HG02870 (cell line): ENCODE results near the gene TSSK2.
A peak's percentile ranks its signal among the peaks of the same experiment; 100 is the strongest.

Source experiments
- ATAC-seq: cut with Tn5 transposase; IDR thresholded peaks from one replicate; pipeline ENCODE4 v1.9.1; 2021; ENCODE audit warnings: mild to moderate bottlenecking, moderate library complexity; ENCODE audit not compliant: unreplicated experiment

The TSSK2 gene

DNA sequence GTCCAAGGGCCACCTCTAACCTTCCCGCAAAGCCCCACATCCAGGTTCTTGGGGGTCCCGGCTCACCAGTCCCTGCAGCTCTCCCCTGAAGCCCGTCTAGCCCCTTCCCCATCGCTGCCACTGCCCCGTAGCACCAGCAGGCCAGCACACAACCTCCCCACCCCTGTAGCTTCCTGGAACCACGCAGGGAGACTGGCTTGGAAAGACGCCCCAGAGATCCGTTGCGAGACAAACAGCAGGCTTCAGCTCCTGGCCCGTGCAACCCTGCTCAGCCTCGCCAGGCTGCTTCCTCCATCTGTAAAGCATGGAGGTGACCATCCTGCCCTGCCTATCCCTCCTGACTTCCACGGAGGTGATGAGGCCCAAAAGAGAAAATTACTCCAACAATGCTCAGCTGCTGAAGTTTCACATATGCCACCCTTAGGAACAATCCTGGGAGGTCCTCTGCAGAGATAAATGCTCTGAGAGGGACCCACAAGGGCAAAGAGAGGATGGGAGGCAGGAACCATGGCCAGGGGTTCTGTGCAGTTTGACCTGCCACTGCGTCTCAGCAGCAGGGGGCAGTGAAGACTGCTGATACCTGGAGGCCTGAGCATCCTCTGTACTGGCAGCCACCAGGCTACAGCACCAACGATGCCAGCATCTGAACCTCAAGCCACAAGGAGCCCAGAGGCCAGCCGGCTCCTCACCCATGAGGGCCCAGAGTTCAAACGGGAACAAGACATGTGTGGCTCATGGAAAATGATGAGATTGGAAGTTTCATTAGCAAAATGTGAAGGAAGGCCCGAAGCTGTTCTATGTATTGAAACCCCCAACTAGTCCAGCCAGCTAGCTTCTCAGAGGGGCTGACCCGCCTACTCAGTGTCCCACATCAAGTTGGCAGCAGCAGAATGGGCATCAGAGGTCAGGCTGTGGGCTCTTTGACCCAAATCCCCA, 25.0 kb upstream of the TSSK2 start:
- ATAC-seq: no peak

DNA sequence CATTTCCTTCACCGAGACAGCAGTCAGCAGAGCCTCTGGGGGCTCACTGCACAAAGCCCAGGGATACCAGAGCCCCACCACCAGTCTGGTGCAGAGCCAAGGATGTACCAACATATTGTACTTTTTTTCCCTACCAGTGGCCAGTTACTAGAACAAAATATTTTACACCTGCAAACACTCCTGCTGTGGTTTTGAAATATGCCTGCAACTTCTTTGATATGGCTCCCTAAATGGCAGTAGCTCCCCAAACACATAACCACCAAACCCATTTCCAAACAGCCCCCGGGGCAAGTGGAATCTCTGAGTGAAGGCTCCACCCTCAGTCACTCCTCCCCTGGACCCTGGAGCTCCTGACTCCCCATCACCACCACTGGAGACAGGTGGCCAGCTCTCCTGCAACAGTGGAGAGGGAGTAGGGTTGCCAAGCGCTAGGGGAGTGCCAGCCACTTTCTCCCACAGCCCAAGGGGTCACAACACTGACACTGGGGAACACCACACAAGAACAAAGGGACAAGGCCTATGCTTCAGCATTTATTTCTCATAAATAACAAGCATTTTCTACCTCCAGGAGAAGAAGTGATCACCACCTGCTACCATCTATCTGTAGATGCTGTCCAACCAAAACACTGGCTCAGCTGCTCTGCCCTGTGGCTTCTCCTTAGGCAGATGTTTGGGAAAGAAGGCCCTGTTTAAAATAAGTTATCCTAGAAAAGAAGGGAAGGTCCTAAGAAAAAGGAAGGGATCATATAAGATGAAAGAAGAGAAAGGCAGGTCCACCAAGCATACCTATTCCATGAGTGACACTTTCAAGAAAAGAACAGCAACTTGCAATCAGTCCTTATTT, 24.0 kb upstream of the TSSK2 start:
- no peak for ATAC-seq

- no peak for ATAC-seq
These were observed 23.4 kb upstream of the TSSK2 start for GRCh38 chr22:19107730-19108074.

GRCh38 chr22:19108807-19109197, 22.3 kb upstream of the TSSK2 start:
- ATAC-seq: no peak

DNA sequence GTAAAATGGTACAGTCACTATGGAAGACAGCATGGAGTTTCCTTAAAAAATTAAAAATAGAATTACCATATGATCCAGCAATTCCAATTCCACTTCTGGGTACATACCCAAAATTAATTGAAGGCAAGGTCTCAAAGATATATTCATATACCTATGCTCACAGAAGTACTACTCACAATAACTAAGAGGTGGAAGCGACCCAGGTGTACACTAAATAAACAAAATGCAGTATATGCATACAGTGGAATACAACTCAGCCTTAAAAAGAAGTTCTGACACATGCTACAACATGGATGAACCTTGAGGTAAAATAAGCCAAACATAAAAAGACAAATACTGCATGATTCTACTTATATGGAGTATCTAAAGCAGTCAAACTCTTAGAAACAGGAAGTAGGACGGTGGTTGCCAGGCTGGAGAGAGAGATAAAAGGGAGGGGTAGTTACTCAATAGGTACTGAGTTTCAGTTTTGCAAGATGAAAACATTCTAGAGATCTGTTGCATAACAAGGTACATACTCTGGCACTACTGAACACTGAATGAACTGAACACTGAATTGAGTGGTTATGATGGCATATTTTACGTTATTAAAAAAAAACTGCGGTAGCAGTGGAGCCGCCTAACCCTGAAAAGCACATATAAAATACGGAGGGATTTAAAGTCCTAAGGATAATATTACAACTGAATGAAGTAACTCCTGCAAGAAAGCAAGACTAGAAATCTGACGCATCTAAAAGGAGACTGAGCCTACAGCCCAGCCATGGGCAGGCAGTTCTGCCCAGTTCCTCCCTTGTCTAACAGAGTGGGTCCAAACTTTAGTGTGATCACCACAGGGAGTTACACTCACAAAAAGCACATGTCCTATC, 21.7 kb upstream of the TSSK2 start:
- ATAC-seq: peak; percentile 76

DNA sequence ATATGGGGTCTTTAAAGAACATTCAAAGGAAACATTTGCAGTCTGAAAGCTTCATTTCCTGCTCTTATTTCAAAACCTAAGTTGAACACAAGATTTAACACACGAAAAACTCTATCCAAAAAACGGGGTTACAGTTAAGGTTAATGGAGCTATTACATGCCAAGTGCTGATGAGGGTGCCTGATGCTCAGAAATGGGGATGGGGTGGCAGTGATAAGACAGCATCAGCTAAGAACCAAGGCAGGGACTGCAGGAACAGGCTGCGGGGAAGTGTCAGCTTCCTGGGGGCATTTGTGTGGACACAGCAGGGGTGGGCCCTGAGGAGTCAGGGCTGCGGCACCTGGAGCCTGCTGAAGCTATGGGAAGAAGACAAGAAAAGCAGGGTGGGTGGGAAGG, 21.0 kb upstream of the TSSK2 start:
- no peak for ATAC-seq

DNA sequence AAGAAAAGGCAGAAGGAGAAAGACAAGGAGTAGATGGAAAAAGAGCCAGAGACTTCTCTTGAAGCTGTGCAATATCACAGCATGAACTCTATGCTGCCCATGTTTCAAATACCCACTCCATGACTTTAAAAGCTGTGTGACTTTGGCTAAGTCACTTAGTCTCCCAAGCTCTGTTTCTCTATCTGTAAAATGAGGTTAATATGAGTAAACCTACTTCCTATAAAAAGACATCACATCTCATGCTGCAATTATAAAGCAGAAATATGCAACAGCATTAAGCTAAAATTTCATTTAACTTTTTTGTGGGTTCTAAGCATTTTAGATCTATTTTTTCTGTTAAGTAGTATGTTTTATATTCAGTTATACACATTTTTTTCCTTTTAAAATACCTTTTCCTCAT, 20.5 kb upstream of the TSSK2 start:
- ATAC-seq: no peak

DNA sequence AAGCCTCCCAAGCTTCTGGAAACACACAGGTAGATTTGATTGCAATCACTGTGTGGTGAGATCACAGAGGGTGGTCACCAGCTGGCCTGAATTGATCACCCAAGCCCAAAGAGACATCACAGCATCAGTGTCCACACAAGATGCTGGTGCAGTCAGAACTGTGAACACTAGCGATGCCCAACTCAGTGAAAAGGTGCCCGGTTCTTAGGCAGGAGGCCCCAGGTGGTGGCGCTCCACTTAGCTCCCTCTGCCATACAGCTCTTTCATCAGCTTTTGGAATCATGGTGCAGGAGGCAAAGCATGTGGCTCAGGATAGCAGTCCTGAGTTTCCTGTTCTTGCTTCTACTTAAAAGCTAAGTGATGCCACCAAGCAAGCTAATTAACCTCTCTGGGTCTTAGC, 20.0 kb upstream of the TSSK2 start:
- ATAC-seq: no peak

DNA sequence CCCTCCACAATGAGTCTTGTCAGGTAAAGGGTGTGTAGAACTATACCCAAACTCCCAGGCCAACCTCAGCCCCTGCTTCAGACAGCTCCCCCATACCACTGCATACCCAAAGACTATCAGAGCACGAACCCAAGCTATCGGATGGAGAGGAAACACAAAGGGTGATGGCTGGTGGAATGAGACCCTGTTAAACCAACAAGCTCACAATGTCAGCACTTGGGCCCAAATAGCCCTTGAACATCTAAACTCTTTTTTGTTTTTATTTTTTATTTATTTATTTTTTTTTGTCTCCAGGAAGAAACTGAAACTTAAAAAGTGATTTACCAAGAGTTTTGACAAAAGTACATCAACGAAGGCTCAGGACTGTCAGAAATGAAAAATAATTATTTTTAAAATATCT, 19.5 kb upstream of the TSSK2 start:
- no peak for ATAC-seq

DNA sequence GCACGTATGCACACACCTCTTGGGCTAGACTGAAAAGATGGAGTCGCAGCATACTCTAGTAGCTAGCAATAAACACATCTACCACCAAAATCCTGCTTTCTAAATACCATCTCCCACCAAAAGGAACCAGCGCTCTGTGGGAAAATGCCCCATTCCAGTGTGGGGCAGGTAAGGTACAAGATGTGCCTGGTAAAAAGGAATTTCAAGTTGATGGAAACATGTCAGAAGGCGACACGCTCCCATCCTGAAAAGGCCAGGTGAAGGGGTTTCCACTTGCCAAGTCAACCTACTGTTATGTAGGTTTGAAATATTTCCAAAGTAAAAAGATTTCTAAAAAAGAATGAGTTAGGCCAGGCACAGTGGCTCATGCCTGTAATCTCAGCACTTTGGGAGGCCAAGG, 17.7 kb upstream of the TSSK2 start:
- ATAC-seq: no peak

DNA sequence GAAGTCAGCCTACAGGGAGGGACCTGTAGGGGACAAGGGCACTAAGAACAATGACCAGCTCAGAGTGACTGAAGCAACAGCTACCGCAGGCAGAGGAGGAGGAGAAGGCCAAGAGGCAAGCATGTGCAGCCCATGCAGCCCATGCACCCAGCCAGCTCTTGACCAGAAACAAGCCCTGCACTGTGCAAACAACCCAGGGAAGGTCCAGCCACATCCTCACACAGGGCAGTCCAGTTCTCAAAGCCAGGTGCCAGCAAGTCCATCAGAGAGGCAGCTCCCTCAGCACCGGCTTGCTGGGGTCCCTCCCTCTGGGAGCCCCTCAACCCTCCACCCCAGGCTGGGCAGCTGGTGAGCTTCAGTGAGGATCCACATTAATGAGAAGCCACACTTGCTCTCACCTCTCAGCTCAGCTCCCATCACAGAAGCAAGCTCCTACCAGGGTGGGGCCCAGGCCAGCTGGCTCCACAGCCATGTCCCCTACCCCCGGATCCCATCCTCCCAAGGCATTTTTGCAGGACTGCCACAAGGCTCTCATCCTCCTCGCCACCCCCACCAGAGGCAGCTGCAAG, 16.0 kb upstream of the TSSK2 start:
- no peak for ATAC-seq

DNA sequence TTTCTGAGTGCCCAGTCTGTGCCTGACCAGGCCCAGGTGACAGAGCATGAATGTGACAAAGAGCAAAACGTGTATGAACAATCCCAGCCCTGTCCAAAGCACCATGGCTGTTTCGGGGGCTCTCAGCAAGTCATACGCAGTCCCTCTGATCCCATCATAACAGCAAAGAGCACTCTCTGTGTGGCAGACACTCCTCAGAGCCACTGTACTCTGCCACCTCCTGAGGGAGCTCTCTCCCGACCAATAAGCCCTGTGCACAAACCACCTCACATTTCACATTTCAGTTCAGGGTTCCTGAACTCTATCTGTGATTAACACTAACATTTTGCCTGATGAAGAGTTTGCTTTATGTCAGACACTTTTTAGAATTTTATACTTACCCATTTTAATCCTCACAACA, 15.5 kb upstream of the TSSK2 start:
- ATAC-seq: no peak

DNA sequence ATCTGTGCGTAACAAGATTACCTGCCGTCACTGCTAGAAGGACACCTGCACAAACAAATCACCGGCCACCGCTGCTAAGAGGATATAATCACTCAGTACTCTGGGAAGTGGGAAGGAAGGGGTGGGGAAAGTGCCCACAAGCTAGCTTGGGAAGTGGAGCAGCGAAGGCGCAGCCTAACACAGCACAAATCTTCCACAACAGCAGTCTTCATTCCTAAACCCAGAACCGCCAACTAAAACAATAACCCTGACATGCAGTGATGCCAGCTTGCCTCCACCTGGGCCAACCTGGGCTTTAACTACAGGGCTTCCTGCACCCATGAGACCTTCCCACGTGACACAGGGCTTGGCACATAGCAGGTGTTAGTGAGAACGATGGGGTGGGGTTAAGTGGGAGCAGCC, 14.0 kb upstream of the TSSK2 start:
- ATAC-seq: no peak

DNA sequence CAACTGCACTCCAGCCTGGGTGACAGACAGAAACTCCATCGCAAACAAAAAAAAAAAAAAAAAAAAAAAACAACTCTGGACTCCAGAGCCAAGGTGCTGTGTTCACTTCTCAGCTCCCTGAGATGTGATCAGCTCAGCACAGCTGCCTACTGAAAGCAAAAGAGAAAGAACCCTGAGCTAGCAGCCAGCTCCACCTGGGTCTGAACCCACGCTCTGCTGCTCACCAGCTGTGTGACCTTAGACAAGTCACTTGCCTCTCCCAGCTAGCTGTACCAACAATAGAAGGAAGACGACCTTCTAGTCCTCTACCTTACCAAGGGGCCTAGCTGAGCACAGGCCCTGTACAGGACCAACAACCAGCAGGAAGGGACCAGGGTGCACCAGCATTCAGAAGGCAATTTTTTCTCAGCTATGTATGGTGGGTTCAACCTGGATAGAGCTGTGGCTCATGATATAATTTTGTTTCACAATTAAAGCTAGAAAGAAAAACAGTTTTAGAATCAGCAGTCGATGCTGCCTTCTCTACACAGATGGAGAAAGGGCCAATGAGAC, 12.7 kb upstream of the TSSK2 start:
- ATAC-seq: no peak

DNA sequence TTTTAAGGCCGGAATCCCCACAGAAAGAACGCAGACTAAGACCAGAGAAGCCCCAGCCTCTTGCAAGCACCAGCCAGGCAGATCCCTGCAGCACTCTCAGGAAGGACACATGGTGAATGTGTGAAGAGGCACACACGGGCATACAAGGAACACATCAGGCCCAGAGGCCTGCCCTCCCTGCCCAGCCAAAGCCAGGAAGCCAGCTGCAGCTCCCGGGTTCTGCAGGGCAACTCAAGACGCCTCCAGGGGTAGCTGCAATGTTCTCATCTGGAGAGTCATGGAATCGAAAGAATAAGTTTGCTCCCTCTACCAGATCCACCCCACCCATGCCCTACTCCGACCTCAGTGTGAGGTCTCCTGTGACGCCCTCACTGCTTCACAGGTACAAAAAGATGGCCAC, 11.2 kb upstream of the TSSK2 start:
- no peak for ATAC-seq

DNA sequence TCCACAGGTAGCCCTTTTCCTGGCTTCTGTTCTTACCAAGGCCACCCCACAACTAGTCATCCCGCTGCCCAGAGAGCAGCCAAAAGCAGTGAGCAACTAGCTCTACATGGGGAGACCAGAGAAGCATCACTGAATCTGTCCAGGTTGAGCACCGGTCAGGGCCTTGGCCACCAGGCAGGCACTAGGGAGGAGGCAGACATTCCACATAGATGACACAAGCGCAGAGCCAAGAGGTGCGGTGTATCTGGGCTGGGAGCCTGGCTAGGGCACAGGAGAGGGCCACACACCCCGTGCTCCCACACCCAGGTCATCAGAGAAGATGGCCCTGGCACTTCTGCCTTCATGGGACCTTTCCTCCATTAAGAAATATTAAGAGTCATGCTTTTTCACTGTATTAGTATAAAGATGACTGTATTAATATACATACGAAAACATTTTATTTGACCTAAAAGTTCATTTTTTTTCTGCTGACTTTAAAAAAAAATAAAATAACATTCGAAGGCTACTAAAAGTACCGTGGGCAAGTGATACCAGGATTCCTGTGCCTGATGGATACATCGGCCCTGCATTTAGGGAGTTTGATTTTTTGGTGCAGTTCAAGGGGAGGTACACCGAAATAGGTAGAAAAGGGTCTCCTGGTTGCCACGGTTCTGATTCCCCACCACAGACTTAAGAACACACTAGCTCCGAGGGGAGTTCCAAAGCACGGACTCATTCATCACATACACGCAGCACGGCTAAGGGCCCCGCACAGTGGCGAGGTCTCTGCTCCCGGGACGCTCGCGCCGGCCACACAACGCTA, 10.1 kb upstream of the TSSK2 start:
- no peak for ATAC-seq

DNA sequence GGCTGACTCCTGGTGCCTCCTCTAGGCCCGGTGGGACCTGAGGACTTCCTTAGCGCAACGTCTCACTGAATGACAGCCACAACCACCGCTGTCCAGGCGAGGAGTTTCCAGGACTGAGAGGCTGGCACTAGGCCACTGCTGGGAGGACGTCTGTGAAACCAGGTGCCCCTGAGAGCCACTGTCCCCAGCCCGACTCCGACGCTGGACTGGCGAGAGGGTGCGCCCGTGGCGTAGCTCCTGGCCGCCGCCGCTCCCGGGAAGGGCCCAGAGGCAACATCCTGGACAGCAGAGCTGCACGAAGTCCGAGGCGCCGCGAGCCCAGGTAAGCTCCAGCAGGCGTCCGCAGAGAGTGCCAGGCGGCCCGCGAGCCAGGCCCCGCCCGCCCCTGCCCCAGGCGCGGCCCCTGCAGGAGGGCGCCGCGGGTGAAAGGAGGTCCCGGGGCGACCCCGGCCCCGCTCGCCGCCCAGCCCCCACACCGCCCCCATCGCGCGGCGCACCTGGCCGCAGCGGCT, 9.4 kb upstream of the TSSK2 start:
- peak; percentile 15 for ATAC-seq

GRCh38 chr22:19122143-19122751, 8.9 kb upstream of the TSSK2 start, which contains the start of gene DGCR2:
Gene DGCR2 (minus strand): TSS chr22:19122412. CDS start chr22:19122206, 206 bp downstream.
- ATAC-seq: peak; percentile 83
